ENCODE results near the gene ING5.

Gene ING5

GRCh38 chr2:241768251-241768711 lies 66.4 kb downstream of the ING5 start:
- no peak overlapping the region for H3K27ac ChIP-seq
- TF ChIP-seq ZFX (IDR thresholded peaks at IDR 0.05; ENCODE audit: borderline replicate concordance) (no peak), CTCF (IDR thresholded peaks at IDR 0.05) (no peak)

DNA sequence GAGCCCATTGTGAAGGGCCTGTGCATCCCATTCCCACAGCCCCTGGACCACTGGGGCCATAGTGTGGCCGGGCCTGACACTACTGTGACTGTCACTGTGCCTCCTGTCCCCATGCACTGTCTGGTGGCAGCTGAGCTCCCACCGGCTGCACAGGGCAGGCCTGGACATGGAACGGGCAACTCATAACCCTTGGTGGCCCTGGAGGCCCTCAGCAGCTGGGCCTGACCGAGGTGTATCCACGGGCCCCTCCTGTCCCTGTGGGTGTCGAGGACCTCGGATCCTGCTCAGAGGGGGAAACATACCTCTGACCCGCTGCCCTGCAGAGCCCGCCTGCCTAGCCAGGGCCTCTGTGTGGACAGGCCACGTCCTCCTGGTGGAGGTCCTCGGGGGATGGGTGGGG lies 67.0 kb downstream of the ING5 start:
- no peak overlapping the region for H3K27ac ChIP-seq
- TF ChIP-seq CTCF (IDR thresholded peaks at IDR 0.05) (no peak), ZFX (IDR thresholded peaks at IDR 0.05; ENCODE audit: borderline replicate concordance) (no peak)

DNA sequence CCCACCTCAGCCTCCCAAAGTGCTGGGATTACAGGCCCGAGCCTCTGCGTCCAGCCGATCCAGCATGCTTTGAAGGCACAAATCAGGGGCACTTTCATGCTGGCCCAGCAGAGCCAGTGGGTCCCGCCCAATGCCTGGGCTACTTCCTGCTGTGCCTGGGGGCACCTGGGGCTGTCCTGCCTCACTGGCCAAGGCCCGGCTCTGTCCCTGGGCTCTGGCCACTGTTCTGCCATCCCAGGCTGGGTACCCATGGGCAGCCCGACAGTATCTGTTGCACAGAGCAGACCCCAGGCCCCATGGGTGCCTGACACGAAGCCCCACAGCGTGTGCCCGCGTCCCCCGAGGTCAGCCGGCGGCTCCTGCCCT lies 68.0 kb downstream of the ING5 start:
- TF ChIP-seq ZFX (IDR thresholded peaks at IDR 0.05; ENCODE audit: borderline replicate concordance): no peak
- TF ChIP-seq CTCF (IDR thresholded peaks at IDR 0.05): no peak
- no peak overlapping the region for H3K27ac ChIP-seq

DNA sequence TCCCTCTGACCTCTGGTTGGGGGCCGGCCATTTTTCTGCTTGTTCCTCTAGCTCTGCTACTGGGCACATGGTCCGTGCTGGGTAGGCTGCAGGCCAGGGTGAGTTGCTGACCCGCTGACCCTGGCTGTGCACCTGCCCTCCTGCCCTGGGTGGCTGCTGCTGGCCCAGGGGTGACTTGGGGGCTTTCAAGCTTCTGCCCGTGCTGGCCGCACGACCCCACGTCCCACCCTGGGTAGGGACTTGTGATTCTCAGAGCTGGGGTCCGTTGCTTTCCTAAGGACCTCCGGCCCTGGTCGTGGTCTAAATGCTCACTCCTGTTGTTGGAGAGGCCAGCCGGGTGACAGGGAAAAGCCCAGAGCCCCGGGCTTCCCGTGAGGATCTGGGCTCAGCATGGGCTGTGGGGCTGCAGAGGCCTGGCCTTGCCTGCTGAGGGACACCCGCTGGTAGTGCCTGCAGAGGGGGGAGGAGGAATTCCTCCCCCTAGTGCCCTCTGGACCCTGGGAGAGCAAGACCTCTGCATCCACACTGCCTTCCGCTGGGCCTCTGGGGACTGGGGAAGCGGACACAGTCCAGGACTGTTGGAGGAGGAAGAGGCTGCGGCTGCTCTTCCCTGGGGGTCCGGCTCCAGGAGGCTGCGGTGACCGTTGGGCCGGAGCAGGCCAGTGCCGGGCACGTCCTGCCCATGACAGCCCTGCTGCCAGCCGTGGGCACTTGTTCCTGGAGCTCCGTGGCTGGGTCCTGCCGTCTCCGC lies 68.5 kb downstream of the ING5 start:
- no peak overlapping the region for H3K27ac ChIP-seq
- TF ChIP-seq ZFX (IDR thresholded peaks at IDR 0.05; ENCODE audit: borderline replicate concordance) (no peak), CTCF (IDR thresholded peaks at IDR 0.05) (no peak)

DNA sequence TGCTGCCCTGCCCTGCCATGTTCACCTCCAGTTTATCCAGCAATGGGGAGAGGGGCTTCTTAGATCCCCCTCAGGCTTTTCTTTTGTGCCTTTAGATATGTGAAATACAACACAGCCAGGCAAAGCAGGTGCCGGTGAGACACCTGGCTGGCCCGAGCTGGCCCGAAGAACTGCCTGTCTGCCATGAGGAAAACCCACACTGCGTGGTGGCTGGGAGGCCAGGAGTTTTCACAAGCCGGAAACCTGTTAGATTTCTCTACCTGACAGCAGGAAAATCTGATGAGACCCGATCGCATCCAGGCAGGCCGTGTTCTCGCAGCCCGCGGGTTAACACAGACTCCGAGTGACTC lies 69.1 kb downstream of the ING5 start:
- H3K27ac ChIP-seq: no peak overlapping the region
- TF ChIP-seq ZFX (IDR thresholded peaks at IDR 0.05; ENCODE audit: borderline replicate concordance): no peak
- no peak for TF ChIP-seq CTCF (IDR thresholded peaks at IDR 0.05)

- no peak overlapping the region for H3K27ac ChIP-seq
- TF ChIP-seq CTCF (IDR thresholded peaks at IDR 0.05) (no peak), ZFX (IDR thresholded peaks at IDR 0.05; ENCODE audit: borderline replicate concordance) (no peak)
Observed at GRCh38 chr2:241771286-241772062, 69.6 kb downstream of the ING5 start.

DNA sequence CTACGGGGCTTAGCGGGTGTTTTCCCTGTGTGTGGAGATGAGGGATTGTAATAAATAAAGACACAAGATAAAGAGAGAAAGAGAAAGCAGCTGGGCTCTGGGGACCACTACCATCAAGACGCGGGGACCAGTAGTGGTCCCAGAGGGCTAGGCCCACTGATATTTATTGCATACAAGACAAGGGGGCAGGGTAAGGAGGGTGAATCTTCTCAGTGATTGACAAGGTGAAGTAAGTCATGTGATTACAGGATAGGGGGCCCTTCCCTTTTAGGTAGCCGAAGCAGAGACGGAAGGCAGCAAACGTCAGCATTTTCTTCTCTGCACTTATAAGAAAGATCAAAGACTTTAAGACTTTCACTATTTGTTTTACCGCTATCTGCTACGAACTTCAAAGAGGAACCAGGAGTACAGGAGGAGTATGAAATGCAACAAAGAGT lies 70.2 kb downstream of the ING5 start:
- TF ChIP-seq CTCF (IDR thresholded peaks at IDR 0.05) (no peak), ZFX (IDR thresholded peaks at IDR 0.05; ENCODE audit: borderline replicate concordance) (no peak)
- H3K27ac ChIP-seq: no peak overlapping the region
